H1 (cell line): ENCODE results near the gene WBP11. TPM values are rescaled to one million over a fixed set of nuclear protein-coding genes. Genes with fewer than 3 reads are reported as not detected.

Source experiments
- CTCF ChIA-PET: fragments of 300-600 bp; sonication (Branson Sonifier 250); formaldehyde crosslinking; loops from one replicate; lab custom pipeline; 2021; ENCODE audit not compliant: partially characterized antibody; lab: Charles Lee
- POLR2A ChIA-PET: fragments of 300-600 bp; sonication (Branson Sonifier 250); formaldehyde crosslinking; loops from one replicate; lab custom pipeline; 2021; ENCODE audit warnings: inconsistent platforms; ENCODE audit not compliant: partially characterized antibody; lab: Charles Lee
- DNase-seq, 2 experiments: peaks; one replicate each; pipeline versions ENCODE4 v3.0.0 to v3.0.0-alpha.2; 2010 to 2022; ENCODE audit warnings: low spot score in 2 of 2, low read depth in 1 of 2, mixed read lengths in 1 of 2
- FAIRE-seq: peaks from 2 replicates; lab custom pipeline; 2011; peaks lifted over from hg19 to GRCh38; lab: Jason Lieb, UNC
- H2AFZ ChIP-seq: 2 replicates; pipeline ENCODE4 v1.8.1; 2012; ENCODE audit warnings: low read length, inconsistent platforms
- H2AK5ac ChIP-seq: 2 replicates; pipeline ENCODE4 v1.6.1; 2013; ENCODE audit warnings: low read depth, low read length
- H2BK120ac ChIP-seq: replicated peaks from 2 replicates; pipeline ENCODE3; 2013; ENCODE audit warnings: low read depth, low read length, inconsistent platforms
- H2BK12ac ChIP-seq: 2 replicates; pipeline ENCODE4 v1.6.1; 2013; ENCODE audit warnings: low read depth, low read length
- H2BK15ac ChIP-seq: 2 replicates; pipeline ENCODE4 v1.6.1; 2013; ENCODE audit warnings: low read length
- H2BK20ac ChIP-seq: 2 replicates; pipeline ENCODE4 v1.6.1; 2013; ENCODE audit warnings: low read length
- H2BK5ac ChIP-seq: 2 replicates; pipeline ENCODE4 v1.6.1; 2013; ENCODE audit warnings: low read depth, low read length
- H3K14ac ChIP-seq: 2 replicates; pipeline ENCODE4 v1.6.1; 2013; ENCODE audit warnings: inconsistent platforms; ENCODE audit not compliant: insufficient read length
- H3K18ac ChIP-seq: 2 replicates; pipeline ENCODE4 v1.6.1; 2013; ENCODE audit warnings: low read length; ENCODE audit errors: extremely low read depth
- H3K23ac ChIP-seq: 2 replicates; pipeline ENCODE4 v1.6.1; 2013; ENCODE audit warnings: inconsistent platforms; ENCODE audit not compliant: insufficient read length
- H3K23me2 ChIP-seq: 2 replicates; pipeline ENCODE4 v1.6.1; 2013; ENCODE audit warnings: low read depth, low read length
- H3K27ac ChIP-seq: 2 replicates; pipeline ENCODE4 v1.6.1; 2011; ENCODE audit warnings: low read depth, low read length, inconsistent platforms
- H3K27me3 ChIP-seq, 4 experiments: replicated peaks in 1 of 4; 1 replicate in 1 of 4; 2 replicates in 3 of 4; pipeline versions ENCODE4 v1.6.1 to v1.8.1; 2011 to 2013; ENCODE audit warnings: low read length in 3 of 4, mild to moderate bottlenecking in 3 of 4, inconsistent platforms in 2 of 4, mixed read lengths in 2 of 4, moderate library complexity in 1 of 4; ENCODE audit not compliant: control insufficient read depth in 3 of 4, insufficient read depth in 3 of 4; ENCODE audit errors: extremely low read depth in 1 of 4
- H3K36me3 ChIP-seq, 4 experiments: 2 replicates each; pipeline versions ENCODE4 v1.6.1 to v1.8.1; 2011 to 2013; ENCODE audit warnings: mild to moderate bottlenecking in 4 of 4, low read length in 3 of 4, moderate library complexity in 2 of 4, control low read depth in 1 of 4, inconsistent platforms in 1 of 4; ENCODE audit not compliant: insufficient read depth in 4 of 4, control insufficient read depth in 2 of 4
- H3K4ac ChIP-seq: replicated peaks from 2 replicates; pipeline ENCODE3; 2013; ENCODE audit warnings: low read length, low read depth, mixed read lengths, inconsistent platforms; ENCODE audit not compliant: insufficient read length
- H3K4me1 ChIP-seq, 4 experiments: replicated peaks in 1 of 4; 1 replicate in 1 of 4; 2 replicates in 3 of 4; pipeline versions ENCODE4 v1.6.1 to v1.8.1; 2011 to 2013; ENCODE audit warnings: low read length in 3 of 4, inconsistent platforms in 2 of 4, mixed read lengths in 1 of 4; ENCODE audit not compliant: insufficient read depth in 4 of 4, control insufficient read depth in 3 of 4
- H3K4me2 ChIP-seq, 2 experiments: 2 replicates each; pipeline versions ENCODE4 v1.6.1 to v1.8.1; 2011 to 2013; ENCODE audit warnings: low read depth in 2 of 2, low read length in 2 of 2, control low read depth in 1 of 2, inconsistent platforms in 1 of 2, mild to moderate bottlenecking in 1 of 2; ENCODE audit not compliant: insufficient read depth in 1 of 2
- H3K4me3 ChIP-seq, 4 experiments: fragments of 200-600, 300-600 bp in 1 of 4; sonication (generic), shearing (Covaris generic), sonication (Bioruptor Twin) in 1 of 4; 2 replicates each; pipeline versions ENCODE4 v1.5.1 to v1.8.1; 2011 to 2016; ENCODE audit warnings: low read length in 4 of 4, low read depth in 3 of 4, control low read depth in 2 of 4, inconsistent platforms in 2 of 4, mild to moderate bottlenecking in 2 of 4, mixed read lengths in 1 of 4, moderate library complexity in 1 of 4; ENCODE audit not compliant: insufficient read depth in 2 of 4; ENCODE audit errors: extremely low read depth in 1 of 4
- H3K56ac ChIP-seq: replicated peaks from 2 replicates; pipeline ENCODE3; 2013; ENCODE audit warnings: low read depth, mild to moderate bottlenecking, mixed read lengths, low read length, inconsistent platforms; ENCODE audit not compliant: insufficient read length
- H3K79me1 ChIP-seq: 2 replicates; pipeline ENCODE4 v1.6.1; 2013; ENCODE audit warnings: low read depth, low read length, control low read depth
- H3K79me2 ChIP-seq, 2 experiments: 2 replicates each; pipeline versions ENCODE4 v1.6.1 to v1.8.1; 2012 to 2013; ENCODE audit warnings: low read length in 2 of 2, mild to moderate bottlenecking in 2 of 2, inconsistent platforms in 1 of 2; ENCODE audit not compliant: insufficient read depth in 2 of 2, control insufficient read depth in 1 of 2
- H3K9ac ChIP-seq, 4 experiments: replicated peaks in 1 of 4; 1 replicate in 1 of 4; 2 replicates in 3 of 4; pipeline versions ENCODE4 v1.6.1 to v1.8.1; 2011 to 2013; ENCODE audit warnings: low read depth in 3 of 4, low read length in 3 of 4, control low read depth in 2 of 4, mild to moderate bottlenecking in 2 of 4, moderate library complexity in 2 of 4, inconsistent platforms in 1 of 4; ENCODE audit errors: extremely low read depth in 1 of 4
- H3K9me3 ChIP-seq, 2 experiments: 2 replicates each; pipeline versions ENCODE4 v1.6.1 to v1.8.1; 2012 to 2013; ENCODE audit warnings: mild to moderate bottlenecking in 2 of 2, moderate library complexity in 2 of 2, control low read depth in 1 of 2, inconsistent platforms in 1 of 2, low read depth in 1 of 2, low read length in 1 of 2, mixed read lengths in 1 of 2; ENCODE audit not compliant: insufficient read depth in 2 of 2
- H4K20me1 ChIP-seq, 2 experiments: replicated peaks in 1 of 2; 2 replicates each; pipeline versions ENCODE3 to v1.8.1; 2011 to 2013; ENCODE audit warnings: inconsistent platforms in 2 of 2, low read length in 2 of 2, mild to moderate bottlenecking in 1 of 2; ENCODE audit not compliant: insufficient read depth in 2 of 2, control insufficient read depth in 1 of 2
- H4K5ac ChIP-seq: 2 replicates; pipeline ENCODE4 v1.6.1; 2013; ENCODE audit warnings: low read length, low read depth, mixed read lengths, inconsistent platforms; ENCODE audit not compliant: insufficient read length
- H4K8ac ChIP-seq: 2 replicates; pipeline ENCODE4 v1.8.0; 2013; ENCODE audit warnings: mild to moderate bottlenecking, moderate library complexity, low read length, inconsistent platforms; ENCODE audit not compliant: insufficient read depth; ENCODE audit errors: extremely low read depth
- H4K91ac ChIP-seq: replicated peaks from 2 replicates; pipeline ENCODE3; 2013; ENCODE audit warnings: low read length, mixed read lengths, inconsistent platforms; ENCODE audit not compliant: insufficient read length
- BCL11A ChIP-seq, 2 experiments: IDR thresholded peaks; one replicate each; pipeline ENCODE4 v1.6.1; 2011; ENCODE audit warnings: low read depth in 2 of 2, low read length in 2 of 2, mild to moderate bottlenecking in 2 of 2
- CHD2 ChIP-seq: IDR thresholded peaks from 2 replicates; pipeline ENCODE4 v1.6.1; 2012; ENCODE audit warnings: low read length, improper control_type of control experiment
- EGR1 ChIP-seq: IDR thresholded peaks from 2 replicates; pipeline ENCODE4 v1.6.1; 2011; ENCODE audit warnings: low read depth, low read length, borderline replicate concordance
- FOSL1 ChIP-seq: IDR thresholded peaks from 2 replicates; pipeline ENCODE4 v1.6.1; 2011; ENCODE audit warnings: mild to moderate bottlenecking, low read depth, low read length, moderate library complexity; ENCODE audit not compliant: insufficient read depth
- KDM5A ChIP-seq: fragments of 200-600 bp; IDR thresholded peaks from 2 replicates; pipeline ENCODE4 v1.7.1; 2012; ENCODE audit warnings: mild to moderate bottlenecking, low read length, inconsistent platforms, mixed read lengths
- MAFK ChIP-seq: IDR thresholded peaks from 2 replicates; pipeline ENCODE4 v1.6.1; 2012; ENCODE audit warnings: low read depth, mild to moderate bottlenecking, improper control_type of control experiment, low read length
- POLR2AphosphoS5 ChIP-seq: IDR thresholded peaks from 2 replicates; pipeline ENCODE4 v1.6.1; 2011; ENCODE audit warnings: low read depth, low read length
- RFX5 ChIP-seq: IDR thresholded peaks from 2 replicates; pipeline ENCODE4 v1.6.1; 2011; ENCODE audit warnings: low read depth, low read length, improper control_type of control experiment, borderline replicate concordance
- TAF1 ChIP-seq: IDR thresholded peaks from 2 replicates; pipeline ENCODE4 v1.6.1; 2011; ENCODE audit warnings: mild to moderate bottlenecking, low read depth, low read length
- TEAD4 ChIP-seq: IDR thresholded peaks from 2 replicates; pipeline ENCODE4 v1.6.1; 2012; ENCODE audit warnings: low read depth, low read length, inconsistent platforms, mixed read lengths
- WGBS, 2 experiments: shearing (Covaris generic) in 1 of 2; methylation state at CpG; one replicate each; pipeline versions ENCODE4 v1.1.6 to v1.1.7; 2013 to 2015; ENCODE audit warnings: low lambda C conversion rate in 2 of 2, mixed read lengths in 2 of 2, inconsistent platforms in 1 of 2, low coverage in 1 of 2, missing lambda C conversion rate in 1 of 2; ENCODE audit not compliant: insufficient replicate concordance in 2 of 2, insufficient coverage in 1 of 2, insufficient read length in 1 of 2; ENCODE audit errors: extremely low coverage in 1 of 2, missing lambda C conversion rate in 1 of 2; 5-methylcytosine and 5-hydroxymethylcytosine counted together
- polyA plus RNA-seq, 7 experiments: library from polyadenylated mRNA; depleted of rRNA in 3 of 7; stranded (reverse) in 5 of 7; unstranded in 2 of 7; fragments of >200 nt in 5 of 7; fragments of 200-250 nt in 2 of 7; gene quantifications; 1 replicate in 5 of 7; 2 replicates in 1 of 7; 4 replicates in 1 of 7; pipeline versions ENCODE4 v1.2.1 to v1.2.3, GENCODE V29; 2011 to 2013; ENCODE audit warnings: missing spikeins in 2 of 7, mixed read lengths in 2 of 7
- total RNA-seq: library from RNA; stranded (reverse); fragmentation: NEBNext Ultra II Directional; extraction: Animal tissue kit (Norgen Biotek cat#: 25700); gene quantifications from 2 replicates; pipeline ENCODE4 v1.2.1, GENCODE V29; 2021
- TF ChIP-seq, protein P1 (sequence below): IDR thresholded peaks from 2 replicates; pipeline ENCODE4 v1.6.1; 2012; ENCODE audit warnings: low read length, inconsistent platforms
- TF ChIP-seq, protein P2 (sequence below): IDR thresholded peaks from 2 replicates; pipeline ENCODE4 v1.6.1; 2011; ENCODE audit warnings: low read length, improper control_type of control experiment

WBP11 gene
- total and polyA plus RNA-seq, 2 of the 8 experiments (the other 6 are each of a cell fraction or from before 2014, with no cell fraction given) = 22.1 to 134 TPM

DNA sequence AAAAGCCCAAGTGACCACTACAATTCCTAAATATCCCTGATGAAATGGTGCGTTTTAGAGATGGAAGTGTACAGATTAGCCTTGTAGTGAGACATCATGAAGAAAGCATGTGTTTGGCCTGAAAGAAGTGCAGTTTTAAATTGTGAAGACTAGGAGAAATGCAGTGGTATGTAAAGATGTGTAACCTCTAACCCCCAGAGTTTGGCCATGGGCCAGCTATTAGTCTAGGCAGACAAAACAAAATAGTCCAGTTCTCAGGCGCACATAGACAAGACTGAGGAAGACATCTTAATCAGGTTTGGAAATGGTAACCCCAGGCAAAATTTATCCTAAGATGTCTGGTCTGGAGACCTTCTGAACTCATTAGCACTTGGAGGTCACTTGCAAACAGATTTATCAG is 23.4 kb downstream of the WBP11 start:
- H3K4me1 ChIP-seq = peaks cover 0 to 3% (median 0%) of the 10 kb centered on the region in 4 experiments; a peak in 1 of 7 replicates
- H3K56ac ChIP-seq = no peak overlapping the region
- H3K27ac ChIP-seq = no peak overlapping the region
- H3K18ac ChIP-seq = no peak overlapping the region
- H3K14ac ChIP-seq = no peak overlapping the region
- H4K8ac ChIP-seq = no peak overlapping the region
- ChIA-PET POLR2A (interaction anchor here (2.1 to 9.9 kb wide), 2 partner anchors 8 to 23 kb away, joined by 6 to 136 read pairs; partner anchors contain the start of genes C12orf60 and WBP11), CTCF (interaction anchor here (2.6 to 3.4 kb wide), 2 partner anchors 10 to 55 kb away, joined by 10 to 12 read pairs; no protein-coding TSS in a partner anchor)
- no peak overlapping the region for H2BK20ac ChIP-seq
- H3K79me1 ChIP-seq = no peaks in the 10 kb centered on the region
- FAIRE-seq = no peak
- no peak overlapping the region for H3K4ac ChIP-seq
- no peak overlapping the region for H2BK5ac ChIP-seq
- H3K79me2 ChIP-seq = peaks cover 0 to 8% of the 10 kb centered on the region in 2 experiments; a peak in 2 of 4 replicates
- H3K4me2 ChIP-seq = no peak overlapping the region
- H2BK120ac ChIP-seq = no peak overlapping the region
- no peak overlapping the region for H3K4me3 ChIP-seq
- no peak overlapping the region for H3K9ac ChIP-seq
- H3K27me3 ChIP-seq = no peaks in the 10 kb centered on the region
- H4K91ac ChIP-seq = no peak overlapping the region
- DNase-seq = no peak
- WGBS, 2 experiments = 90% methylated on average over 2 of the region's 2 CpGs; no CpG with 5 or more reads in 1 of the 2 experiments
- no peak overlapping the region for H2BK15ac ChIP-seq
- H3K23ac ChIP-seq = no peak overlapping the region
- H3K9me3 ChIP-seq = no peaks in the 10 kb centered on the region
- no peak overlapping the region for H2AFZ ChIP-seq
- H4K20me1 ChIP-seq = no peaks in the 10 kb centered on the region
- H3K36me3 ChIP-seq = peaks cover 0 to 6% (median 0%) of the 10 kb centered on the region in 4 experiments; a peak in 1 of 8 replicates
- H3K23me2 ChIP-seq = no peaks in the 10 kb centered on the region
- no peak overlapping the region for H2BK12ac ChIP-seq
- no peak overlapping the region for H2AK5ac ChIP-seq
- H4K5ac ChIP-seq = no peak overlapping the region
- TF ChIP-seq MAFK (no peak), EGR1 (no peak), TAF1 (no peak), KDM5A (no peak), POLR2AphosphoS5 (no peak), TEAD4 (no peak), RFX5 (no peak), FOSL1 (no peak), CHD2 (no peak), BCL11A (IDR thresholded peaks at IDR 0.05; ENCODE audit: low read depth in 2 of 2, low read length in 2 of 2) (no peak)
- TF ChIP-seq, protein P1, sequence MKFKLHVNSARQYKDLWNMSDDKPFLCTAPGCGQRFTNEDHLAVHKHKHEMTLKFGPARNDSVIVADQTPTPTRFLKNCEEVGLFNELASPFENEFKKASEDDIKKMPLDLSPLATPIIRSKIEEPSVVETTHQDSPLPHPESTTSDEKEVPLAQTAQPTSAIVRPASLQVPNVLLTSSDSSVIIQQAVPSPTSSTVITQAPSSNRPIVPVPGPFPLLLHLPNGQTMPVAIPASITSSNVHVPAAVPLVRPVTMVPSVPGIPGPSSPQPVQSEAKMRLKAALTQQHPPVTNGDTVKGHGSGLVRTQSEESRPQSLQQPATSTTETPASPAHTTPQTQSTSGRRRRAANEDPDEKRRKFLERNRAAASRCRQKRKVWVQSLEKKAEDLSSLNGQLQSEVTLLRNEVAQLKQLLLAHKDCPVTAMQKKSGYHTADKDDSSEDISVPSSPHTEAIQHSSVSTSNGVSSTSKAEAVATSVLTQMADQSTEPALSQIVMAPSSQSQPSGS = no peak
- TF ChIP-seq, protein P2, sequence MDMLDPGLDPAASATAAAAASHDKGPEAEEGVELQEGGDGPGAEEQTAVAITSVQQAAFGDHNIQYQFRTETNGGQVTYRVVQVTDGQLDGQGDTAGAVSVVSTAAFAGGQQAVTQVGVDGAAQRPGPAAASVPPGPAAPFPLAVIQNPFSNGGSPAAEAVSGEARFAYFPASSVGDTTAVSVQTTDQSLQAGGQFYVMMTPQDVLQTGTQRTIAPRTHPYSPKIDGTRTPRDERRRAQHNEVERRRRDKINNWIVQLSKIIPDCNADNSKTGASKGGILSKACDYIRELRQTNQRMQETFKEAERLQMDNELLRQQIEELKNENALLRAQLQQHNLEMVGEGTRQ = no peak
